ENCODE data around the gene CDH4.

Gene CDH4

GRCh38 chr20:61644378-61645076 is 392.5 kb downstream of the CDH4 start:
- no peak for DNase-seq

- no peak for DNase-seq
Measured at GRCh38 chr20:61645732-61646131, 393.7 kb downstream of the CDH4 start.

DNA sequence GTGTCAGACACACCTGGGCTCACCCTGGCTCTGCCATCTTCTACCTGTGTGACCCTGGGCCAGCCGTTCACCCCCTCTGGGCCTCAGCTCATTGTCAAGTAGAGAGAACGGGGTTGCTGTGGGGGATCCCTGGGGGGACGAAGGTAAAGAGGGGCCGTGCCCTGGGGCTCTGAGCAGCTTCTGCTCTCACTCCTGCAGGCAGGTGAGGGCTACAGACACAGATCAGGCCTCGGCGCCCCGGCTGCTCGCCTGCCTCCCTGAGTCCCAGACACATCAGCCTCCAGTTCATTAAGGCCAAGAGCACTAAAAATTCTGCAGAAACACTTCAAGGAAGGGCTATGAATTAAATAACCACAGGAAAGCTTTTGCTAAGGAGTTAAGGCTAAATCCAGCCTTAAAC is 394.4 kb downstream of the CDH4 start:
- DNase-seq, result no peak

- DNase-seq, result no peak
Measured at GRCh38 chr20:61646986-61647385, 394.9 kb downstream of the CDH4 start.

GRCh38 chr20:61647702-61648101 is 395.6 kb downstream of the CDH4 start:
- no peak for DNase-seq

GRCh38 chr20:61649105-61649859 is 397.2 kb downstream of the CDH4 start:
- no peak for DNase-seq

DNA sequence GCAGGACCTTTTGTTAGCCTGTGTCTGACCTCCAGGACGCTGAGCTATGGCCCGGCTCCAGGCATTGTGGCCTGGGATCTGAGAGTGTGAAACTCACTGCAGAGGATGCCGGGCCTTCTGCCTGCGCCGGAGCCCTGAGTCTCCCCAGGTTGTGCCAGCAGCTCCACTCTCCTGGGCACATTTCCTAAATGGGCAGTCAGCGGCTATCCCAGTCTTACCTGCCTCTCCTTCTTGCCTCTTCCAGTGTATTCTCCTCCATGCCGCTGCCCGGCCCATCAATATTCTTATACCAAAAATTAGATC is 397.8 kb downstream of the CDH4 start:
- DNase-seq, result no peak

GRCh38 chr20:61650912-61651733 is 399.1 kb downstream of the CDH4 start:
- DNase-seq, result no peak

DNA sequence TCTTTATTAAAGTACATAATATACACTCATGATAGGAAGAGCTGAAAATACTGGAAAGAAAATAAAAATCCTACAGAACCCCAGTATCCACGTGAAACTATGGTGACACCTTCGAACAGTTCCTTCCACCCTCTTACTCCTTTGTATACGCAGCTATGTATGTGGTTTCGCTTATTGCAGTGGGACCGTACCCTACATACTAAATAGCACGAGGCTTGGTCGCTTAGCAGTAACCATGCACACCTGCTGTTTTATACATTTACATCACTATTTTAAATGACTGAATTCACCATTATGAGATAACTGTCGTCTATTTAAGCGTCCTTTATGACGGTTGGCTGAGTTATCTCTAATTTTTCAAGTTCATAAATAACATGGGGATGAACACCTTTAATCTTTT is 400.1 kb downstream of the CDH4 start:
- DNase-seq, result no peak

- no peak for DNase-seq
Measured at GRCh38 chr20:61654726-61655125, 402.7 kb downstream of the CDH4 start.

GRCh38 chr20:61655591-61655990 is 403.5 kb downstream of the CDH4 start:
- no peak for DNase-seq

DNA sequence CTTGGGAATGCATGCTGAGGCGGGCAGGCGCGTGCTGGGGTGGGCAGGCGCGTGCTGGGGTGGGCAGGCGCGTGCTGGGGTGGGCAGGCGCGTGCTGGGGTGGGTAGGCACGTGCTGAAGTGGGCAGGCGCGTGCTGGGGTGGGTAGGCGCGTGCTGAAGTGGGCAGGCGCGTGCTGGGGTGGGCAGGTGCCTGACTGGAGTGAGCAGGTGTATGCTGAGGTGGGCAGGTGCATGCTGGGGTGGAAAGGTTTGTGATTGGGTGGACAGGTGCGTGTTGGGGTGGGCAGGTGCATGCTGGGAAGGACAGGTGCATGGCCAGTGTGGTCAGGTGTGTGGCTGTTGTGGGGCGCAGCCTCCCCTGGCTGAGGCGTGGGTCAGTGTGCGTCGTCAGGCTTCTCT is 404.1 kb downstream of the CDH4 start:
- DNase-seq, result no peak

GRCh38 chr20:61657721-61658377 is 405.8 kb downstream of the CDH4 start:
- no peak for DNase-seq

GRCh38 chr20:61658563-61658962 is 406.5 kb downstream of the CDH4 start:
- no peak for DNase-seq

DNA sequence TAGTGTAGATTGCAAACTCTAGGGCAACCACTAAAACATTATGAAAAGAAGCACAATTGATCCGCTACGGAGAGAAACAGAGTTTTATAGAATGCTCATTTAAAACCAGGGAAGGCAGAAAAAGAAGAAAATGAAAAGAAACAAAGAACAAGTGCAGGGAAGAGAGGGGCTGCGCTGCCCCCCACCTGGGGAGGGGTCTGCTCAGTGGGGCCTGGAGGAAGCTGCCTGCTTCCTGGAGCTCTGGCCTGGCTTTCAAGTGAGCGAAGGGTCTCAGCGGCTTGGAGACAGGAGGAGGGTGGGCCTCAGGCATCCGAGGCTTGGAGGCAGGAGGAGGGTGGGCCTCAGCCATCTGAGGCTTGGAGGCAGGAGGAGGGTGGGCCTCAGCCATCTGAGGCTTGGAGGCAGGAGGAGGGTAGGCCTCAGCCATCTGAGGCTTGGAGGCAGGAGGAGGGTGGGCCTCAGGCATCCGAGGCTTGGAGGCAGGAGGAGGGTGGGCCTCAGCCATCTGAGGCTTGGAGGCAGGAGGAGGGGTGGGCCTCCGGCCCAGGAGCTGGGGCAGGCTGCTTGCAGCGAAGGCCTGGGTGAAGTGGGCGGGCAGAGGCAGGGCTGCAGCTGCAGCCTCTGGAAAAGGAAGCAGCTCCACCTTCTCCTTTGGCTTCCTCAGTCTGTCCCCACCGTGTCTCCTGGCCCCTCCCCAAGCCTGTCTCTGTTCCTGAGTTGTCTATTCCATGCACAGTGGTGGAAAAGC is 407.4 kb downstream of the CDH4 start:
- no peak for DNase-seq

- no peak for DNase-seq
Measured at GRCh38 chr20:61659994-61660346, 407.9 kb downstream of the CDH4 start.

DNA sequence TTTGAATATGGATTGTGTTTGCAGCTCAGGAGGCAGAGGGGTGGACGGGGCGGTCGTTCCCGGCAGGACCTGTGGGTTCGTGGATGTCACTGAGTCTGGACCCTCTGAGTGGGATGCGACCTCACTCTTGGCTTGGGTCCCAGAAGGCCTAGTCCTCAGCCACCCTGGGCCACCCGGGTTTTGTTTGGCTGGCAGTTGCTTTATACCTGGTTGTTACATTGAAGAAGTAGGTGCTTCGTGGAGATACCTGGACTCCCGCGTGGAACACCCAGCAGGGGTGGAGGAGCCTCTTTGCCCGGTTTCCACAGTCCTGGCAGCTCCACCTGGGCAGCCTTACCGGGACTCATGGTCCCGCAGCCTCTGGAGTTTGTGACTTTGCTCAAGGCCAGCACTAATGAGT is 408.5 kb downstream of the CDH4 start:
- no peak for DNase-seq

DNA sequence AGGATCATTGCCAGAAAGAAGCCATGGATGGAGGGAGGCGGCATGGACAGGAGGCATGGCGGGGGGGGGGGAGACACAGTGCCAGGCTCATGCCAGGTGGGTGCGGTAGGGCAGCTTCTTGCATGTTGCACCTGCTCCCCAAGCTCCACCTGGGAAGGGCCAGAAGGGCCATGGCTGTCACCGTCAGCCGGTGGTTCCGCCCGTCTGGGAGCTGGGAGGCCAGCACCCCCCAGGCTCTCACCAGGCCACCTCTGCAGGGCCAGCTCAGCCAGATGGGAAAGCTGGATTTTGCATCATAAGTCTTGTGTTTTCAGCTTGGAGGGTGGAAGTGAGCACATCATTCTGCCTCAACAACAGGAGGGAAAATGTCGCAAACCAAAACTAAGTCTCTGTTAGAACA is 409.0 kb downstream of the CDH4 start:
- no peak for DNase-seq

DNA sequence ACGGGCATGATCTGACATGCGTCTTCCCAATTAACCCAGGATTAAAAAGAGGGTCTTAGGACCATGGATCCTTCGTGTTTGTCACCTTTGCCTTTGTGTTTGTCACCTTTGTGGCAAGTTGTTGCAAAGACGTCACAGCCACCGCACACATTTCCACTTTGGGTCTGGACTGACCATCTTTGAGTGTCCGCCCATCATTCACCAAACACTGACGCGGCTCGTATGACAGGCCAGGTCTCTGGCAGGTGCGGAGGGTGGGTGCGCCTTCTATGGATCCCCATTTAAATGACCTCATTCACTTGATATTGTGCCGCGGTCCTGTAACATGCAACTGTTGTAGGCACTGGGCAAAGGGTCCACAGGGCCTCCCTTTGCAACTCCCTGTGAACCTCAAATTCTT is 409.5 kb downstream of the CDH4 start:
- DNase-seq, result no peak

DNA sequence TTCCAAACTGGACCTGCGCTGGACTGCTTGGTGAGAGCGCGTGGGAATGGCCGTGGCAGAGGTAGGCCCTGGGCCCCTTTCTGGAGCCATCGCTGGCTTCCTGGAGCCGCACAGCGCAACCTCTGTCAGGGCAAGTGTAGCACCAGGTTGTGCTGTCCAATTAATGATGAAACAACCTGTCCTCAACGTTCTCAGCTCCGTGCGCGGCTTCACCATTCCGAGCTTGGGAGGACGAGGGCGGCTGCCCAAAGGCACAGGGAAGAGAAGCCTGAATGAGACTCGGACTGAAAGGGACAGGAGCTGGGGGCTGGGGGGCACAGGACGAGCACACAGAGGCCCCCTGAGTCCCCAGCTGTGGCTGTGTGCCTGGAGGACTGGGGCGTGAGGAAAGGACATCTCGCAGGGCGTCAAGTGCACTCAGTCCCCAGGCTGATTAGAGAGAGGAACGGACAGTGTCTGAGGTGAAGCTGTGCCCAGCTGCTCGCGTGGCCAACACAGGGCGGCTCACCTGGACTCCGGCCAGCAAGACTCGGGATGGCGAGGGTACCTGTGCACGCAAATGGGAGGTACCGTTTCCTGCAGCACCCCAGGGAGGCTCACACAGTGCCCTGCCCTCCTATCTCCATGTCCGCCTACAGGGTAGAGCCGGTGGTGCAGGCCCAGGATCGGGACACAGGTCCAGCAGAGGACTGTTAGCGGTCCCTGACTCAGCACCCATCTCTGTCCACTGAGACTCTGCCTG is 410.3 kb downstream of the CDH4 start:
- no peak for DNase-seq

- DNase-seq, result no peak
Measured at GRCh38 chr20:61662968-61663331, 410.9 kb downstream of the CDH4 start.
